ENCODE results near the gene ZNF189.

Gene ZNF189

DNA sequence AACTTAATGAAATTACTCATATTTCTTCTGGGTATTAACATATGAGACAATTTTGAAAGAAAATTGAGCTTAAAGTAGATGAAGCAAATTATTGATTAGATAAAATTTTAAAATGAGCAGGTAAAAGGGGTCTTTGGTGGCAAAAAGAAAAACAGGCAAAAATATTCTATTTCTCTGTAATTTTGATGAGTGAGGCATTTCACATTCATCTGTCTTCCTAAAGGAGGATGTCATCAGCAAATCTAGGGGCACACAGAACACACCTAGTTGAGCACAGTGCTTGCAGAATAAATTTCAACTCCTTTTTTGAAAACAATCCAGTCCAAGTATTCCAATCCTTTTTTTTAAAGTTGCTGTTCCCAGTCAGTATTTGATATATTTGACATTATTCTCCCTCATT is 16.2 kb downstream of the ZNF189 start:
- Histone ChIP-seq H3K36me3 (replicated peaks; ENCODE audit: insufficient read depth, low read length) (no peaks in the 10 kb centered on the region), H4K20me1 (ENCODE audit: insufficient read depth, low read length) (no peaks in the 10 kb centered on the region), H3K9ac (ENCODE audit: low read length) (no peak overlapping the region), H3K79me2 (ENCODE audit: low read length) (no peaks in the 10 kb centered on the region), H3K9me3 (replicated peaks; ENCODE audit: insufficient read depth, low read length) (peaks cover 2% of the 10 kb centered on the region; the same call in 1 of the 2 replicates), H3K4me3 (ENCODE audit: low read length) (no peak overlapping the region), H3K9me2 (replicated peaks; ENCODE audit: insufficient read depth, low read length) (no peaks in the 10 kb centered on the region), H2AFZ (ENCODE audit: low read length) (no peak overlapping the region), H3K4me2 (ENCODE audit: low read depth, low read length) (no peak overlapping the region), H3K4me1 (ENCODE audit: low read length) (no peaks in the 10 kb centered on the region), H3K27ac (ENCODE audit: low read length) (no peak overlapping the region), H3K27me3 (replicated peaks; ENCODE audit: insufficient read depth, low read length) (no peaks in the 10 kb centered on the region), H3F3A (ENCODE audit: insufficient read depth, low read length) (no peaks in the 10 kb centered on the region)
- no peak for TF ChIP-seq EZH2 (optimal IDR thresholded peaks at IDR 0.05; ENCODE audit: low read depth, low read length)
- no peak for TF ChIP-seq CTCF (IDR thresholded peaks at IDR 0.05; ENCODE audit: low read length)
- no peak for TF ChIP-seq EZH2phosphoT487 (IDR thresholded peaks at IDR 0.05; ENCODE audit: low read length)
- no peak for DNase-seq

GRCh38 chr9:101415578-101415977 is 16.9 kb downstream of the ZNF189 start:
- no peaks in the 10 kb centered on the region for H3K36me3 ChIP-seq (replicated peaks; ENCODE audit: insufficient read depth, low read length)
- H3K9ac ChIP-seq (ENCODE audit: low read length): no peak overlapping the region
- no peak for DNase-seq
- no peaks in the 10 kb centered on the region for H3K4me1 ChIP-seq (ENCODE audit: low read length)
- H4K20me1 ChIP-seq (ENCODE audit: insufficient read depth, low read length): no peaks in the 10 kb centered on the region
- H3K4me3 ChIP-seq (ENCODE audit: low read length): no peak overlapping the region
- no peaks in the 10 kb centered on the region for H3K79me2 ChIP-seq (ENCODE audit: low read length)
- no peak overlapping the region for H3K4me2 ChIP-seq (ENCODE audit: low read depth, low read length)
- no peak overlapping the region for H2AFZ ChIP-seq (ENCODE audit: low read length)
- no peaks in the 10 kb centered on the region for H3K27me3 ChIP-seq (replicated peaks; ENCODE audit: insufficient read depth, low read length)
- H3K9me3 ChIP-seq (replicated peaks; ENCODE audit: insufficient read depth, low read length): no peaks in the 10 kb centered on the region
- no peak overlapping the region for H3K27ac ChIP-seq (ENCODE audit: low read length)
- H3F3A ChIP-seq (ENCODE audit: insufficient read depth, low read length): no peaks in the 10 kb centered on the region
- no peaks in the 10 kb centered on the region for H3K9me2 ChIP-seq (replicated peaks; ENCODE audit: insufficient read depth, low read length)
- TF ChIP-seq EZH2phosphoT487 (IDR thresholded peaks at IDR 0.05; ENCODE audit: low read length) (no peak), EZH2 (optimal IDR thresholded peaks at IDR 0.05; ENCODE audit: low read depth, low read length) (no peak), CTCF (IDR thresholded peaks at IDR 0.05; ENCODE audit: low read length) (no peak)

DNA sequence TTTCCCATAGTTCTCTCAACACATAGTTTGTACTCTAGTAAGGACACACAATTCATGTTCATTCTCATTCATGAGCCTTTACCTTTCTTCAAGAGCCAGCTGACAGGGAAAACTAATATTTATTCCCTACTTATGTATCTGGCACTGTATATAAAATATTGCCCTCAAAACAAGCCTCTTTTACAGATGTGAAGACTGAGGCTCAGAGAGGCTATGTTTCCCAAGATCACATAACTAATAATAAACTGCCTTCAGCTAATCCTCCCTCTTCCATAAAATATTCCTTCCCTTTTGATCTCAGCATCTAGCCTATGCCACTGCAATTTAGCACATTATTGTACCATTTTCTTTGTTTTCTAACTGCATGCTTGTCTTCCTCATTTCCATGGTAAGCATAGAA is 18.7 kb downstream of the ZNF189 start:
- Histone ChIP-seq H3K36me3 (replicated peaks; ENCODE audit: insufficient read depth, low read length) (no peaks in the 10 kb centered on the region), H3K9ac (ENCODE audit: low read length) (no peak overlapping the region), H3K27ac (ENCODE audit: low read length) (no peak overlapping the region), H3K27me3 (replicated peaks; ENCODE audit: insufficient read depth, low read length) (no peaks in the 10 kb centered on the region), H3K4me1 (ENCODE audit: low read length) (no peaks in the 10 kb centered on the region), H2AFZ (ENCODE audit: low read length) (no peak overlapping the region), H4K20me1 (ENCODE audit: insufficient read depth, low read length) (no peaks in the 10 kb centered on the region), H3F3A (ENCODE audit: insufficient read depth, low read length) (no peaks in the 10 kb centered on the region), H3K79me2 (ENCODE audit: low read length) (no peaks in the 10 kb centered on the region), H3K9me3 (replicated peaks; ENCODE audit: insufficient read depth, low read length) (no peaks in the 10 kb centered on the region), H3K4me2 (ENCODE audit: low read depth, low read length) (no peak overlapping the region), H3K4me3 (ENCODE audit: low read length) (no peak overlapping the region), H3K9me2 (replicated peaks; ENCODE audit: insufficient read depth, low read length) (no peaks in the 10 kb centered on the region)
- TF ChIP-seq EZH2phosphoT487 (IDR thresholded peaks at IDR 0.05; ENCODE audit: low read length) (no peak), CTCF (IDR thresholded peaks at IDR 0.05; ENCODE audit: low read length) (no peak), EZH2 (optimal IDR thresholded peaks at IDR 0.05; ENCODE audit: low read depth, low read length) (no peak)
- no peak for DNase-seq

Data from MM.1S (cell line).